Thyroid gland (tissue), 4 donors: ENCODE measurements around the gene SST.

Experiments used
- CTCF ChIP-seq, 6 experiments: fragments of 200-600 bp in 3 of 6; fragments of 450-650 bp in 3 of 6; sonication (generic) in 3 of 6; IDR thresholded peaks; one replicate each; pipeline ENCODE4 v1.5.1; 2016 to 2019; ENCODE audit warnings: antibody characterized with exemption in 6 of 6, mild to moderate bottlenecking in 2 of 6, inconsistent platforms in 1 of 6, moderate library complexity in 1 of 6
- POLR2A ChIP-seq, 2 donors: fragments of 450-650 bp; IDR thresholded peaks; one replicate each; pipeline ENCODE4 v1.6.1; 2017; ENCODE audit warnings: antibody characterized with exemption in 2 of 2, mild to moderate bottlenecking in 2 of 2, moderate library complexity in 1 of 2

- TF ChIP-seq CTCF (IDR thresholded peaks at IDR 0.05) (no peak), POLR2A (IDR thresholded peaks at IDR 0.05) (no peak)
Measured at GRCh38 chr3:187661267-187661666, 8.9 kb downstream of the SST start.
